GM18505 (cell line): ENCODE measurements around the gene DOCK6.
"Not testable (repeated sequence)": the region's sequence is repeated elsewhere in the genome, so short reads cannot be mapped to it uniquely, and the experiment has no call there.

Experiments used
- ATAC-seq: cut with Tn5 transposase; IDR thresholded peaks from one replicate; pipeline ENCODE4 v1.9.1; 2021; ENCODE audit not compliant: unreplicated experiment
- POLR2A ChIP-seq: IDR thresholded peaks from 4 replicates; pipeline ENCODE4 v1.6.1; 2011; ENCODE audit warnings: borderline replicate concordance; ENCODE audit not compliant: insufficient read depth, insufficient read length; ENCODE audit errors: extremely low read depth

DOCK6 gene

DNA sequence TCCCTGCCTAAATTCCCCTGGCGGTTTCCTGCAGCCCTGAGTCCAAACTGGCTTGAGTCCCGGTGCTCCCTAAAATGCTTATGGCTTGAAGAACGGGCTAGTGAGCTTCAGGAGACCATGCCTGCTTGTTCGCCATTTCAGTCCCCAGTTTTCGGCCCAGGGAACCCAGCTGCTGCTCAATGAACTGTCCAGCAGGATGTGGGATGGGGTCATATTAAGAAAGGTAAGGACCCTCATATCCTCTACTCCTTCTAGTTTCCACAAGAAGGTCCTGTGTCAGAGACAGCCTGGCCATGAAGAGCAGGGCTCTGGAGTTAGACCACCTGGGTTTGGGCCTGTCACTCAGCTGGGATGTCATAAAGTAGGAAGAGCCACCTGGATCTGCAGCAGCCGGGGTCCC is 89.7 kb downstream of the DOCK6 start:
- no peak for TF ChIP-seq POLR2A
- ATAC-seq = no peak

DNA sequence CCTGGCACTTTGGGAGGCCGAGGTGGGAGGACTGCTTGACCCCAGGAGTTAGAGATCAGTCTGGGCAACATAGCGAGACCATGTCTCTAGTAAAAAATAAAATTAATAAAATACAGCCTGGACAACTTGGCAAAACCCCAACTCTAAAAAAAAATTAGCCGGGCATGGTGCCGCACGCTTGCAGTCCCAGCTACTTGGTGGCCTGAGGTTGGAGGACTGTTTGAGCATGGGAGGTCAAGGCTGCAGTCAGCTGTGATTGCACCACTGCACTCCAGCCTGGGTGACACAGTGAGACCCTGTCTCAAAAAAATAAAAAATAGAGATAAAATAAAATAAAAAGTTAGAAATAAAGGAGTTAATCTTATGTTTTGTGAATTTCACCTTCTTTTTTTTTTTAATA is 91.2 kb downstream of the DOCK6 start:
- no peak for ATAC-seq
- TF ChIP-seq POLR2A = no peak

DNA sequence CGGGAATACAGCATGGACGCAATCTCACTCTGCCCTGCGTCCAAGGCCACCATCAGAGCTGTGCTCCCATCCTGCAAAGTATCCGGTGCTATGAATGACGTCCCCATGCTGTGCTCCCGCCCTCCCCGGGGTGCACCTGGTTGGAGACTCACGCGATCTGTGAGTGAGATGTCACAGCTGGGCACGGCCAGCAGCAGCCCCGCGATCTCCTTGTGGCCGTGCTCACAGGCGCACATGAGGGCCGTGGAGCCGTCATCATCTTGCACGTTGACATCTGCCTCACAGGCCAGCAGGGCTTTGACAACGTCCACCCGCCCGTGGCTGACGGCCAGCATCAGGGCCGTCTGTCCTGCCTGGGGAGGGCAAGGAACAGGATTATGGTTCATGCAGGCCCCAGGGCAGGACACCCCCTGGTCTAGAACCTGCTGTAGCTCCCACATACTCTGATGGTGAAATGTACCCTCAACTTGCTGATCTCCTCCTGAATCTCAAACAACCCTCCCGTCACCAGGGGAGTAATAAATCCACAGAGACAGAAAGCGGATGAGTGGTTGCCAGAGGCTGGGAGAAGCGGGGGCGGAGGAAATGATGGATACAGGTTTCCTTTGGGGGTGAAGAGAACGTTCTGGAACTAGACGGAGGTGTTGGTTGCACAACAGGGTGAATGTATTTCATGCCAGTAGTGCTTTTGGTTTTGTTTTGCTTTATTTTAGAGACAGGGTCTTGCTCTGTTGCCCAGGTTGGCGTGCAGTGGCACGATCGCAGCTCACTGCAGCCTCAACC is 92.2 kb downstream of the DOCK6 start:
- TF ChIP-seq POLR2A = no peak
- ATAC-seq = no peak

DNA sequence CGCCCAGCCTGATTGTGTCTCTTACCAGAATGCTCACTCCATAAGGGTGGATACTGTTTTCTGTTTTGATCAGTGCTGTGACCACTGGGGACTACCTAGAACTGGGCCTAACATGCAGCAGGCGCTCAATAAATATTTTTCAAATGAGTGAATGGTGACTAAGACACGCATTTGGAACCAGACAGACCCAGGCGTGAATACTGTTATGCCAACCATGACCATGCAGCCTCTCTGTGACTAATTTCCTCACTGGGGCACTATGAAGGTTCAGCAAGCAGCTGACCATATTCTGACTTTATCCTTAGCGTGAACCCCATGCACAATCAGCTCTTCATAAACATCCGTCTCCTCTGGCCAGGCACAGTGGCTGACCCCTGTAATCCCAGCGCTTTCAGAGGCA is 93.8 kb downstream of the DOCK6 start:
- ATAC-seq = no peak
- TF ChIP-seq POLR2A = no peak

DNA sequence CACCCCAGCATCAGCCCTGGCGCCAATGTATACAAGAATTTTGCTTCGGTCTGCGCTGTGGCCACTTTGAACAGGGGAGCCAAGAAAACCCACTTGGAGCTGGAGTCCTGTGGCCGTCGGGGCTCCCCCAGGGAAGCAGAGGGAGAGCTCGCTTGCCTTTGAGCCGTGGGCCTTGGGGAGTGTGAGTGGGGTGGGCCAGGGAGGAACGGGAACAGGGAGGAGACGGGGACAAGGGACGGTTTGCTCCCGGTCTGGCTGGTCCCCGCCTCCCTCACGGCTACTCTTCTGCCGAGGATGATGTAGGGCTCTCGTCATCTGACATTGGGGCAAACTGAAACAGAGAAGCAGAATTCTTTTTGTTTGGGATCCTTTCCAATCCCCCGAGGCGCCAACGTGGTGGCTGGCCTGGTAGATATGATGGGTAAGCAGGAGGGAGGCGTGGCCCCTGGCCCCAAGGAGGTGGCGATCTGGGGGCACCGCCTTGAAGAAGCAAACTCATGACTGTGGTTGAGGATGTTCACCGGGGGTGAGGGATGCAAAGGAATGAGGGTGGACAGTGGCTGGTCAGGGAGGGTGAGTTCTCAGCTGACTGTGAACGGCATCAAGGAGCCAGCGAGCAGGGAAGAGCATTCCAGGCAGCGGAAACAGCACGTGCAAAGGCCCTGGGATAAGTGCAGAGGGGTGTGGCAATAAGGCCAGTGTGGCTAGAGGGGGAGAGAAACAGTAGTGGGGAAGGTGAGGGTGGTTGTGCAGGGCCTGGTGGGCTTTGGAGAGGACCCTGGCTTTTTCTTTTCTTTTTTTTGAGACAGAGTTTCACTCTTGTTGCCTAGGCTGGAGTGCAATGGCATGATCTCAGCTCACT is 95.8 kb downstream of the DOCK6 start:
- no peak for ATAC-seq
- no peak for TF ChIP-seq POLR2A

DNA sequence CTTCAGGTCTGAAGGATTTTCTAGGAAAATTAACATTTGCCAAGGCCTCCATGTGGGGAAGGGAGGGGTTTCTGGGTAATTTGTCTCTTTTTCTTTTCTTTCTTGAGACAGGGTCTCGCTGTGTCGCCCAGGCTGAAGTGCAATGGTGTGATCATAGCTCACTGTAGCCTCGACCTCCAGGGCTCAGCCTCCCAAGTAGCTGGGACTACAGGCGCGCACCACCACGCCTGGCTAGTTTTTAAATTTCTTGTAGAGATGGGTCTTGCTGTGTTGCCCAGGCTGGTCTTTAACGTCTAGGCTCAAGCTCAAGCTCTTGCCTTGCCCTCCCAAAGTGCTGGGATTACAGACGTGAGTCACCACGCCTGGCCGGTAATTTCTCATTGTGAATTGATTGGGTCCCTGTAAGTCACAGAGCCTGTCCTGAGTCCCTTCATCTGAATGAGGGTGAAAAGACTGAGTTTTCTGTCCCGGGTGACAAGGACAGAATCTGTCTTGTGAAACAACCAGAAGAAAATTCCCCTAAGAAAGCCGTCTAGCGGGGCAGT is 96.8 kb downstream of the DOCK6 start:
- no peak for TF ChIP-seq POLR2A
- no peak for ATAC-seq

DNA sequence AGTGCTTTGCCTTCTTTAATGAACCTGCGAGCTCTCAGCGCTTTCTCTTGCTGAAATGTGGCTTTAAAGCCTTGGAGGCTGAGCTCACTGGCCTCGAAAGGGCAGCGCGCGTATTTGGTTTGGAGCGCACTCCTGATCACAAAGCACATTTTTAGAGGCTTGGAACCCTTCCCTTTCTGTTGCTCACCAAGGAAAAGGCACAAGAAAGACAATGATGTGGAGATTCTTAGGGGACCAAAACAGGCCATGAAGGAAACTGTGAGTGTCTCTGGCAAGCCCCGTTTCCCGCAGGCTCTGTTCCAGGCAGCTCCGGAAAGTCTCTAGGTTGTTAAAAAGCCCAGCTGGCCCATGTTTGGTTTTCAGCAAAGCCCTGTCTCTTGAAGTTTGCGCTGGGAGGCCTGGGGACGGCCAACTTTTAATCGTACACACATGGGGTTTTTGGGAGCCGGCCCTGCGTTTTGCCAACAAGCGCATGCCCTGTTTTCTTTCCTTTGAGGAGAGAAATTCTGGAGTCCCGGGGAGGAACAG is 97.4 kb downstream of the DOCK6 start:
- no peak for ATAC-seq
- TF ChIP-seq POLR2A = no peak

DNA sequence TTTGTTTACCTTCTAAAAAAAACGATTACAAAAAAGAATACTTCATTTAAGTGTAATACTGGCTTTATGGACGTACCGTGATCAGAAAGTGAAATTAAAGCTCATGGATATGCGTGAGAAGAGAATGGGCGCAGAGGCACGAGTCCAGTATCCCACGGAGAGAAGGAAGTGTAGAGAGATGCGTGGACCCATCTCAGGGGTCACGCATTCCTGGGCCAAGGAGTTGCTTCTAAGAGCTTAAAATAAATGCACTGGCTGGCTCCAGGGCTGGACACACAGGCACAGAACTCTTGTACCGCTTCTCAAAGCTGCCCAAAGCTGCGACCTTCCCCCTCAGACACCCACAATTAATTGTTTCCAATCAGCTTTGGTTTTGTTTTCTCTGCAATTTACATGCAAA is 98.0 kb downstream of the DOCK6 start:
- no peak for TF ChIP-seq POLR2A
- ATAC-seq = no peak

DNA sequence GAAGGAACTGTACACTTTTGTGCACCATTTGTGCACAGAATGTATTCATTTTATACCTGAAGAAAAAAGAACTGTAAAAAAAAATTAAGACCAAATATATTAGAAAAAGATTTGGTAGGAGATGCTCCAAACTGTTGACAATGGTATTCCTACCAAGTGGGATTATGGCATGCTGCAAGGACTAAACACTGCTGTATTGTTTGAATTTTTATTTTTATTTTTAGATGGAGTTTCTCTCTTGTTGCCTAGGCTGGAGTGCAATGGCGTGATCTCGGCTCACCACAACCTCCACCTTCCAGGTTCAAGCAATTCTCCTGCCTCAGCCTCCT is 101.9 kb downstream of the DOCK6 start:
- not testable (repeated sequence) for ATAC-seq

DNA sequence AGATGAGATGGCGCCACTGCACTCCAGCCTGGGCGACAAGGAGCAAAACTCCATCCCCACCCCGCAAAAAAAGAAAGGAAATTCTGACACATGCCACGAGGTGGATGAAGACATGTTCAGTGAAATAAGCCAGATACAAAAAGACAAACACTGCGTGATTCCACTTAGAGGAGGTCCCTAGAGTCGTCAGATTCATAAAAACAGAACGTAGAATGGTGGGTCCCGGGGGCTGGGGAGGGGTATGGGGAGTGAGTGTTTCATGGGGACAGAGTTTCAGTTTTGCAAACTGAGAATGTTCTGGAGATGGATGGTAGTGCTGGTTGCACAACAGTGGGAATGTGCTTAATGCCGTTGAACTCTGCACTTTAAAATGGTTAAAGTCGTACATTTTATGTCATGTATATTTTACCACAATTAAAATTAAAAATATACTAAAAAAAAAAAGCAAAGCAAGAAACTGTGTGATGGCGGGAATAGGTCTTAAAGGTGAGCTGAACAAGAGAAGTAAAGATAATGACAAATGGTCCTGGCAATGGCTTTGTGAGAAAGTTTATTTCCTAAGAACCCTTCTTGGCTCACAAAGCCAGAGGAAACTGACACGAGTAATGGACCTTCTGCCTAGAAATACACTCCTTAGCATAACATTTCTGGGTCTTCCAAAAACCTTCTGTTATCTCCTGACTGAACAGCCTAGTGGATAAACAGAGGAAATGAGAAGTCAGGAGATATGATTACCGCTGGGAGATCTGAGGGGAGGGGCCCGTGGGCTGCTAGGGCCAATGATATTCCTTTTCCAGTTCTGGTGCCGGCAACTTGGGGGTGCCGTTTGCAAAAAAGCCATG is 102.5 kb downstream of the DOCK6 start:
- ATAC-seq = no peak

DNA sequence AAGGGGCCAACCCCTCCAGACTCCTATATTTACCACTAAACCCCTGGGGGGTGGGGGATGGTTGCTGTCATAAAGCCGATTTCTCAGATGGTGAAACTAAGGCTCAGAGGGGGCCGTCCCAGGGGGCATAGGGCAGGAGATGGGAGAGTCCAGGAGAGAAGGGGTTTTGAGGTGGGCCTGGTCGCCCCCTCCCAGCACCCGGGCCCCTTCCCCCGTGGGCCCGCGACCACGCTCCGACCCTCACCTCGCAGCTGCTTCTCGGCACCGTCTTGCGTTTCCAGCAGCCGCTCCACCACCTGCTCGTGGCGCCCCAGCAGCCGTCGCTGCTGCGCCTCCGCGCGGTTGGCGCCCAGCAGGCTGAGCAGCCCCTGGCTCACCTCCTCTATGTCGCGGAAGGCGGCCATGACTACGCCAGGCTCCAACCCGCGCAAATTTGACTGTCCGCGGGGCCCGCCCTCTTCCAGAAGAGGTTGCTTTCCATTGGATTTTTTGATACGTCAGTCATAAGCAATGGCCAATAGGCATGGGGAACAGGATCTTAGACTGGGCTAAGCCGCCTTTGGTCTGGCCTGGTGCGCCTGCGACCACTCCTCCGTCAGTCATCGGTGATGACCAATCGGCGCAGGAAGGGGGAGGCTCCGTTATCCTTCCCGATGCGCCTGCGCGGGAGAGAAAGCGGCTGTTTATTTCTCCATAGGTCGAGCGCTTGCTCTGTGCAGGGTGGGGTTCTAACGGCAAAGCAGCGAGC is 106.8 kb downstream of the DOCK6 start, which contains the start of gene SPC24:
TSS of gene SPC24 (minus strand) at position 410 of the 748 bp plus-strand sequence. CDS start at position 404, 6 bp downstream.
- peak; percentile 80 for TF ChIP-seq POLR2A
- ATAC-seq = peak; percentile 92

More for the DNA sequence above, 102.5 kb downstream of the DOCK6 start:
- no peak for TF ChIP-seq POLR2A

DNA sequence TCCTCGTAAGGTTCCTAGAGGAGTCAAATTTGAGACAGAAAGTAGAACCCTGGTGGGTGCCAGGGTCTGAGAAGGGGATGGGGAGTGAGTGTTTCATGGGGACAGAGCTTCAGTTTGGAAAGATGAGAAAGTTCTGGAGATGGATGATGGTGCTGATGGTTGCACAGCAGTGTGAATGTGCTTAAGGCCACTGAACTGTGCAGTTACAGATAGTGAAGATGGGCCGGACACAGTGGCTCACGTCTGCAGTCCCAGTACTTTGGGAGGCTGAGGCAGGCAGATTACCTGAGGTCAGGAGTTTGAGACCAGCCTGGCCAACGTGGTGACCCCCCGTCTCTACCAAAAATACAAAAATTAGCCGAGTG is 107.7 kb downstream of the DOCK6 start:
- ATAC-seq = no peak
- TF ChIP-seq POLR2A = no peak
